Neural progenitor cell (in vitro differentiated cells): Measurements from ENCODE around the gene NIPSNAP3A.

Experiments
- CTCF ChIP-seq: fragments of 200-600 bp; sonication (generic); IDR thresholded peaks from 2 replicates; pipeline ENCODE4 v1.5.1; 2017; ENCODE audit warnings: antibody characterized with exemption, mild to moderate bottlenecking
- EZH2 ChIP-seq: fragments of 200-600 bp; sonication (generic); IDR thresholded peaks from 2 replicates; pipeline ENCODE4 v1.6.1; 2017; ENCODE audit warnings: antibody characterized with exemption, mild to moderate bottlenecking, moderate library complexity
- EZH2phosphoT487 ChIP-seq: fragments of 200-600 bp; sonication (generic); IDR thresholded peaks from 2 replicates; pipeline ENCODE4 v1.6.1; 2017; ENCODE audit warnings: antibody characterized with exemption

- no peak for TF ChIP-seq CTCF
- TF ChIP-seq EZH2phosphoT487 = no peak
- TF ChIP-seq EZH2 = no peak
Measured at GRCh38 chr9:104740621-104741020, 6.9 kb upstream of the NIPSNAP3A start.
